HG02870 (cell line): ENCODE data around the gene HNF4A.

Source experiments
- ATAC-seq: cut with Tn5 transposase; IDR thresholded peaks from one replicate; pipeline ENCODE4 v1.9.1; 2021; ENCODE audit warnings: mild to moderate bottlenecking, moderate library complexity; ENCODE audit not compliant: unreplicated experiment

The HNF4A gene

GRCh38 chr20:44405257-44405656 lies 49.8 kb downstream of the HNF4A start:
- ATAC-seq: no peak

GRCh38 chr20:44405785-44406571 lies 50.5 kb downstream of the HNF4A start:
- ATAC-seq: no peak

- ATAC-seq: no peak
These were observed 51.2 kb downstream of the HNF4A start for GRCh38 chr20:44406572-44407137.

- ATAC-seq: no peak
These were observed 52.1 kb downstream of the HNF4A start for GRCh38 chr20:44407402-44408184.

GRCh38 chr20:44409132-44409600 lies 53.7 kb downstream of the HNF4A start:
- ATAC-seq: no peak

GRCh38 chr20:44410583-44411019 lies 55.1 kb downstream of the HNF4A start:
- ATAC-seq: no peak

- ATAC-seq: no peak
These were observed 55.7 kb downstream of the HNF4A start for GRCh38 chr20:44411020-44411756.

GRCh38 chr20:44411757-44412401 lies 56.4 kb downstream of the HNF4A start:
- no peak for ATAC-seq

- ATAC-seq: no peak
These were observed 57.1 kb downstream of the HNF4A start for GRCh38 chr20:44412402-44413144.

GRCh38 chr20:44413575-44414345 lies 58.3 kb downstream of the HNF4A start:
- ATAC-seq: no peak

- no peak for ATAC-seq
These were observed 58.8 kb downstream of the HNF4A start for GRCh38 chr20:44414346-44414714.

- ATAC-seq: no peak
These were observed 59.3 kb downstream of the HNF4A start for GRCh38 chr20:44414808-44415207.

GRCh38 chr20:44415833-44416715 lies 60.6 kb downstream of the HNF4A start:
- ATAC-seq: no peak

GRCh38 chr20:44418069-44418905 lies 62.8 kb downstream of the HNF4A start:
- no peak for ATAC-seq

GRCh38 chr20:44419131-44419844 lies 63.8 kb downstream of the HNF4A start:
- no peak for ATAC-seq

GRCh38 chr20:44420497-44420896 lies 65.0 kb downstream of the HNF4A start:
- no peak for ATAC-seq

- ATAC-seq: no peak
These were observed 66.6 kb downstream of the HNF4A start for GRCh38 chr20:44422083-44422482.
